ENCODE results near the gene CD81.

DNA sequence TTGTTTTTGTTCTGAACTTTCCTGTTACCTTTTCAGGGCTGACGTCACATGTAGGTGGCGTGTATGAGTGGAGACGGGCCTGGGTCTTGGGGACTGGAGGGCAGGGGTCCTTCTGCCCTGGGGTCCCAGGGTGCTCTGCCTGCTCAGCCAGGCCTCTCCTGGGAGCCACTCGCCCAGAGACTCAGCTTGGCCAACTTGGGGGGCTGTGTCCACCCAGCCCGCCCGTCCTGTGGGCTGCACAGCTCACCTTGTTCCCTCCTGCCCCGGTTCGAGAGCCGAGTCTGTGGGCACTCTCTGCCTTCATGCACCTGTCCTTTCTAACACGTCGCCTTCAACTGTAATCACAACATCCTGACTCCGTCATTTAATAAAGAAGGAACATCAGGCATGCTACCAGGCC lies 19.9 kb downstream of the CD81 start:
- TF ChIP-seq, protein P1, sequence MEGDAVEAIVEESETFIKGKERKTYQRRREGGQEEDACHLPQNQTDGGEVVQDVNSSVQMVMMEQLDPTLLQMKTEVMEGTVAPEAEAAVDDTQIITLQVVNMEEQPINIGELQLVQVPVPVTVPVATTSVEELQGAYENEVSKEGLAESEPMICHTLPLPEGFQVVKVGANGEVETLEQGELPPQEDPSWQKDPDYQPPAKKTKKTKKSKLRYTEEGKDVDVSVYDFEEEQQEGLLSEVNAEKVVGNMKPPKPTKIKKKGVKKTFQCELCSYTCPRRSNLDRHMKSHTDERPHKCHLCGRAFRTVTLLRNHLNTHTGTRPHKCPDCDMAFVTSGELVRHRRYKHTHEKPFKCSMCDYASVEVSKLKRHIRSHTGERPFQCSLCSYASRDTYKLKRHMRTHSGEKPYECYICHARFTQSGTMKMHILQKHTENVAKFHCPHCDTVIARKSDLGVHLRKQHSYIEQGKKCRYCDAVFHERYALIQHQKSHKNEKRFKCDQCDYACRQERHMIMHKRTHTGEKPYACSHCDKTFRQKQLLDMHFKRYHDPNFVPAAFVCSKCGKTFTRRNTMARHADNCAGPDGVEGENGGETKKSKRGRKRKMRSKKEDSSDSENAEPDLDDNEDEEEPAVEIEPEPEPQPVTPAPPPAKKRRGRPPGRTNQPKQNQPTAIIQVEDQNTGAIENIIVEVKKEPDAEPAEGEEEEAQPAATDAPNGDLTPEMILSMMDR (IDR thresholded peaks at IDR 0.05; ENCODE audit: low read depth, low read length) = no peak
- no peak for TF ChIP-seq POLR2A (IDR thresholded peaks at IDR 0.05; ENCODE audit: extremely low read depth, insufficient read length)
